ENCODE results near the gene ARSI. TPM values are rescaled to one million over a fixed set of nuclear protein-coding genes. Genes with fewer than 3 reads are reported as not detected.

Gene ARSI
- total RNA-seq, 1 donor = 1.5 TPM

DNA sequence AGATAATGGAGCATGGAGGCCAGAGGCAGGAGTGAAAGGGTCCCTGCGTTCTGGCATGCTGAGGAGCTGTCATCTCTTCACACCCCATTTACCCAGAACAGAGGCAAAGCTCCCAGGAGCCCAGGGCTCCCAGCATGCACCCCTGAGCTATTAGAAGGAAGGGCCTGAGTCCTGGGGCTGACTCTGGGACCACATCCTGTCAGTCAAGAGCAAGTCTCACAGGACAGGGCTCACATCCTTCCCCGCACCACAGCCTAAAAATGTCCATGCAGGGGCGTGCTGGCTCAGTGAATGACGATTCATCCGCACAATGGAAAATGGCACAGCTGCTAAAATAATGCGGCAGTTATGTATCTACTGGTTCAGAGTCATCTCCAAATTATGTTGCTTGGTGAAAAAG is 44.6 kb downstream of the ARSI start:
- TF ChIP-seq, protein P1, sequence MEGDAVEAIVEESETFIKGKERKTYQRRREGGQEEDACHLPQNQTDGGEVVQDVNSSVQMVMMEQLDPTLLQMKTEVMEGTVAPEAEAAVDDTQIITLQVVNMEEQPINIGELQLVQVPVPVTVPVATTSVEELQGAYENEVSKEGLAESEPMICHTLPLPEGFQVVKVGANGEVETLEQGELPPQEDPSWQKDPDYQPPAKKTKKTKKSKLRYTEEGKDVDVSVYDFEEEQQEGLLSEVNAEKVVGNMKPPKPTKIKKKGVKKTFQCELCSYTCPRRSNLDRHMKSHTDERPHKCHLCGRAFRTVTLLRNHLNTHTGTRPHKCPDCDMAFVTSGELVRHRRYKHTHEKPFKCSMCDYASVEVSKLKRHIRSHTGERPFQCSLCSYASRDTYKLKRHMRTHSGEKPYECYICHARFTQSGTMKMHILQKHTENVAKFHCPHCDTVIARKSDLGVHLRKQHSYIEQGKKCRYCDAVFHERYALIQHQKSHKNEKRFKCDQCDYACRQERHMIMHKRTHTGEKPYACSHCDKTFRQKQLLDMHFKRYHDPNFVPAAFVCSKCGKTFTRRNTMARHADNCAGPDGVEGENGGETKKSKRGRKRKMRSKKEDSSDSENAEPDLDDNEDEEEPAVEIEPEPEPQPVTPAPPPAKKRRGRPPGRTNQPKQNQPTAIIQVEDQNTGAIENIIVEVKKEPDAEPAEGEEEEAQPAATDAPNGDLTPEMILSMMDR (IDR thresholded peaks at IDR 0.05; ENCODE audit: insufficient read depth, low read length) = no peak
- H3K4me3 ChIP-seq (ENCODE audit: low read depth, low read length) = no peak overlapping the region
- no peak for DNase-seq (ENCODE audit: low read depth)

DNA sequence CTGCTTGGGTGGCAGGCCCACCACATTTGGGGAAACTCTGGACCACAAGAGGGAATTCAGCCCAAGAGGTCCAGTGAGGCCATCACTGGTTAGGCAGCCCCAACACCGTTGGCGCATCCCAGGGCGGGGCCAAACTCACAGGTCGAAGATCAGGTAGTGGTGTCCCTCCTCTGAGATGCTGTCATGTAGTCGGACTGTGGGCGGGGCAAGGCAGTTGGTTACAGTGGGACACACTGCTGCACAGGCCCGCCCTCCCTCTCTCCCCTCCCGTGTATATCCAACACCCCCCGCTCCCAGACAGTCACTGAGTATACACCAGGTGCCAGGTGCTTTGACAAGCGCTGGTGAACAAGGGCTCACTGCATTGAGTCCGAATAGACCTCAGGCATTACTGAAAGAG is 45.3 kb downstream of the ARSI start:
- no peak for DNase-seq (ENCODE audit: low read depth)
- TF ChIP-seq, protein P1 (IDR thresholded peaks at IDR 0.05; ENCODE audit: insufficient read depth, low read length) = no peak
- no peak overlapping the region for H3K4me3 ChIP-seq (ENCODE audit: low read depth, low read length)

DNA sequence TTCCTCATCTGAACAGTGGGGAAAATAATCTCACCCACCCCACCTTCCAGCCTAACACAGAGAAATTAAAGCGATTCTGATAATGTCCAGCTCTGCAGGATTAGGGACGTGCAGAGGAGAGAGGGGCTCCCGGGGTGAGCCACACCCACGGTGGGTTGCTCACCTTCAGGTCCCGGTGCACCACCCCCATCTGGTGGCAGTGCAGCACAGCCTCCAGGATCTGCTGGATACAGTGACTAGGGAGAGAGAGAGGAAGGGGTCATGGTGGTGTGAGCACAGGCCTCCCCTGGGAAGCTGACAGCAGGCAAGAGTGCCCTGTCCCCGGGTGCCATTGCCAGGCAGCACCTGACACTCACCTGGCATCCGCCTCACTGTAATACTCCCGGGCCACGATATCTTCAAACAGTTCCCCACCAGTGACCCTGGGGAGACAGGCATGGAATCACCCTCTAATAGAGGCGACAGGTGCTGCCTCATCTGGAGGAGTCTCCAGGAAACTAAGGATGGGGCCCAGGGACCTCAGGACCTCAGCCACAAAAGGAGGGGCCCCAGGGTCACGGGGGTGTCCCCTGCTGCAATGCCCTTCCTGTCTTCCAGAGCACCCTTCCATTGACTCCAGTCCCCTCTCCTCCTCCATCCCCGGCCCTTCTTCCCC is 46.2 kb downstream of the ARSI start:
- no peak for DNase-seq (ENCODE audit: low read depth)
- TF ChIP-seq, protein P1 (IDR thresholded peaks at IDR 0.05; ENCODE audit: insufficient read depth, low read length) = peak; percentile 28
- no peak overlapping the region for H3K4me3 ChIP-seq (ENCODE audit: low read depth, low read length)

DNA sequence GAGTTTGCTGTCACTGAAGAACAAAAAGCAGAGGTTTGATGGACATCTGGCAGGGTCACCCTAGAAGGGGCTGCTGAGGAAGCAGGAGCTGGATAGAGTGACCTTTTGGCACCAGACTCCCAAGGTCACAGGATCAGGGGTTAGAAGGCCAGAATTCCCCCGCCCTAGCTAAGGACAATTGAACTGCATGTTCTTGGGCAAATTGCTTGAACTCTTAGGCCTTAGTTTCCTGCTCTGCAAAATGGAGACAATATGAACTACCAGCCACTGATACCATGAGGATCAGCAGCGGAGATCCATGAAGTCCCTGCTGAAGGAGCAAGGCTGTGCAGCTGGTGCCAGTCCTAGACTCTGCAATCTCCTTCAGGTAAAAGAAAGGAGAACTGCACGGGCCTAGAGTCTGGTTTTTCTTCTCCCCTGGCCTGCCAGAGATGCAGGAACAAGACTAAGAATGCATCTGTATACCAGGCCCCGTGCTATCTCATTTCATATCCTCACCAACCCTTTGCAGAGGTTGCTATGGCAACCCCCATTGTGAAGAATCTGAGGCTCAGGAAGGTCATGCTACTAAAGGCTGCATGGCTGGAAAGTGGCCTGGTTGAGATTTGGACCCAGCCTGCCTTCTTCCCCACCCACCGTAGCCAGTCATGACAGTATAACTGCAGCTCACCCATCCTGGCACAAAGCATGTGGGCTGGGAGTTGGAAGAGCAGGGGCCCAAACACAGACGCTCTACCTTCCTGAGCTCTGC is 46.9 kb downstream of the ARSI start:
- TF ChIP-seq, protein P1 (IDR thresholded peaks at IDR 0.05; ENCODE audit: insufficient read depth, low read length) = no peak
- DNase-seq (ENCODE audit: low read depth) = peak; percentile 58
- H3K4me3 ChIP-seq (ENCODE audit: low read depth, low read length) = no peak overlapping the region

DNA sequence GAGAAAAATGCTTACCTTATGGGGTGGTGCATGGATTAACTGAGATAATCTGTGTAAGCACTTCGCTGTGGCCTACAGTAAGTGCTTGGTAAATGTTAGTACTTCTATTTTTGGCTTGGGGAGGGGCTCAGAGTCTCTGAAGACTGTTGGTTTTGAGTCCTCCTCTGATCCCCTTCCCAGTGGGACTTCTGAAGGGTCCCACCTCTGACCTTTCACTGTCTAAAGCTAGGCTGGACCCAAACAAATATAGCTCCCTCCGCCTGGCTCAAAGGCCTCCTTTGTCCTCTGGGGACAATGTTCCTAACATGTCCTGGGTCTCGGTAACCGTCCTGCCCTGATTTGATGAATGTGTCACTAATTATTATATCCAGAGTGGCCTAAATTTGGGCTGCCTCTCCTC is 47.9 kb downstream of the ARSI start:
- DNase-seq (ENCODE audit: low read depth) = no peak
- H3K4me3 ChIP-seq (ENCODE audit: low read depth, low read length) = no peak overlapping the region
- TF ChIP-seq, protein P1 (IDR thresholded peaks at IDR 0.05; ENCODE audit: insufficient read depth, low read length) = no peak

DNA sequence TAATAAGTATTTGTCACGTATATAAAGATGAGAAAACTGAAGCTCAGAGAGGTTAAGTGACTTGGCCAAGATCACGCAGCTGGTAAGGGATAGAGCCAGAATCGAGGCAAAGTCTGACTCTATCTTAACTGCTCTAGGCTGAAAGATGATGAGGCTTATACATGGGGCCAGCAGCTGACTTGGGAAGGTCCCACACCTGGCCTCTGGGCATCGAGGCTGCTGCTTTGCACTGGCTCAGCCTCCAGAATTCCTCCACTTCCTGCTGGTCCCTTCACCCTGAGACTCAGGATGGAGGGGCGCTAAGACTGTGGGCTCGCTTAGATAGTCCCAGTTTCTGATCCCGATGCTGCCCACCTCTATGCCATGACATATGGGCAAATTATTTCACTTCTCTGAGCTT is 48.3 kb downstream of the ARSI start:
- H3K4me3 ChIP-seq (ENCODE audit: low read depth, low read length) = no peak overlapping the region
- no peak for DNase-seq (ENCODE audit: low read depth)
- TF ChIP-seq, protein P1 (IDR thresholded peaks at IDR 0.05; ENCODE audit: insufficient read depth, low read length) = no peak
